Measurements from ENCODE around the gene TRAF7. TPM values are rescaled to one million over a fixed set of nuclear protein-coding genes. Genes with fewer than 3 reads are reported as not detected.

TRAF7 gene
- total and polyA plus RNA-seq, 2 of the 13 experiments (the other 11 are each of a cell fraction or from before 2014, with no cell fraction given), result 47.9 to 65.6 TPM

- no peak for TF ChIP-seq SRF (IDR thresholded peaks at IDR 0.05; ENCODE audit: low read depth, low read length)
- no peak for TF ChIP-seq FOXO1 (CRISPR knock-in tag; IDR thresholded peaks at IDR 0.05)
- no peak for TF ChIP-seq PHB2 (IDR thresholded peaks at IDR 0.05; ENCODE audit: partially characterized antibody)
- no peak for TF ChIP-seq HIVEP1 (CRISPR knock-in tag; IDR thresholded peaks at IDR 0.05)
- peak; percentile 45; the same call in 1 of the 2 replicates for TF ChIP-seq SP4 (CRISPR knock-in tag; IDR thresholded peaks at IDR 0.05)
- no peak for TF ChIP-seq ZNF883 (CRISPR knock-in tag; IDR thresholded peaks at IDR 0.05; ENCODE audit: not compliant biosample characterization)
- TF ChIP-seq MATR3 (CRISPR knock-in tag; IDR thresholded peaks at IDR 0.05), result no peak
- no peak for TF ChIP-seq KIAA2018 (CRISPR knock-in tag; IDR thresholded peaks at IDR 0.05; ENCODE audit: borderline replicate concordance)
- TF ChIP-seq ZNF83 (CRISPR knock-in tag; IDR thresholded peaks at IDR 0.05; ENCODE audit: borderline replicate concordance), result no peak
- TF ChIP-seq ZFYVE20 (CRISPR knock-in tag; IDR thresholded peaks at IDR 0.05; ENCODE audit: borderline replicate concordance, low read depth), result no peak
- TF ChIP-seq ATF3 (CRISPR knock-in tag; IDR thresholded peaks at IDR 0.05), result no peak
- no peak for TF ChIP-seq E2F2 (CRISPR knock-in tag; IDR thresholded peaks at IDR 0.05; ENCODE audit: borderline replicate concordance)
- no peak for TF ChIP-seq ZNF432 (CRISPR knock-in tag; IDR thresholded peaks at IDR 0.05; ENCODE audit: borderline replicate concordance)
- no peak for TF ChIP-seq ZNF563 (CRISPR knock-in tag; IDR thresholded peaks at IDR 0.05)
- peak; percentile 27 for TF ChIP-seq SRSF1 (optimal IDR thresholded peaks at IDR 0.05; ENCODE audit: low read depth, low read length)
- no peak for TF ChIP-seq GMEB1 (CRISPR knock-in tag; IDR thresholded peaks at IDR 0.05; ENCODE audit: borderline replicate concordance)
These were observed 55.1 kb downstream of the TRAF7 start, which contains the start of gene BRICD5 (continued) for GRCh38 chr16:2210386-2211365.
